ENCODE data around the gene KCNMA1.

- TF ChIP-seq CTCF (IDR thresholded peaks at IDR 0.05) (no peak), POLR2A (IDR thresholded peaks at IDR 0.05) (no peak)
Observed at GRCh38 chr10:77024461-77024860, 613.1 kb downstream of the KCNMA1 start.

Data from vagina (tissue), 2 donors.